Adrenal gland (tissue), 12 donors: ENCODE results near the gene INO80D. TPM values are rescaled to one million over a fixed set of nuclear protein-coding genes. Genes with fewer than 3 reads are reported as not detected.
A peak's percentile ranks its signal among the peaks of the same experiment; 100 is the strongest.

ENCODE experiments used
- DNase-seq, 7 donors: peaks; one replicate each; pipeline ENCODE4 v3.0.0-alpha.2; 2019 to 2020
- H3K27ac ChIP-seq, 5 donors: fragments of 200-600 bp; sonication (generic) in 4 of 5; 1 replicate in 3 of 5; 2 replicates in 2 of 5; pipeline versions ENCODE4 v1.5.1 to v1.8.0; 2016 to 2020; ENCODE audit warnings: mild to moderate bottlenecking in 1 of 5
- H3K27me3 ChIP-seq: fragments of 200-600 bp; 2 replicates; pipeline ENCODE4 v1.8.0; 2021
- H3K36me3 ChIP-seq, 2 donors: fragments of 200-600 bp; replicated peaks in 1 of 2; 1 replicate in 1 of 2; 2 replicates in 1 of 2; pipeline versions ENCODE4 v1.5.1 to v1.8.0; 2018 to 2022
- H3K4me1 ChIP-seq, 2 donors: fragments of 200-600 bp; replicated peaks in 1 of 2; 1 replicate in 1 of 2; 2 replicates in 1 of 2; pipeline versions ENCODE4 v1.5.1 to v1.8.0; 2018 to 2021
- H3K4me3 ChIP-seq, 4 donors: fragments of 200-600 bp; sonication (generic) in 3 of 4; one replicate each; pipeline ENCODE4 v1.5.1; 2016 to 2018
- H3K9me3 ChIP-seq, 3 donors: fragments of 200-600 bp; sonication (generic) in 1 of 3; replicated peaks in 1 of 3; 1 replicate in 2 of 3; 2 replicates in 1 of 3; pipeline versions ENCODE4 v1.5.1 to v1.8.0; 2016 to 2021
- CTCF ChIP-seq, 6 experiments: fragments of 450-650 bp in 4 of 6; fragments of 200-600 bp in 2 of 6; sonication (generic) in 1 of 6; IDR thresholded peaks; 1 replicate in 5 of 6; 2 replicates in 1 of 6; pipeline versions ENCODE4 v1.5.1 to v1.8.0; 2016 to 2021; ENCODE audit warnings: antibody characterized with exemption in 6 of 6, mild to moderate bottlenecking in 2 of 6, moderate library complexity in 1 of 6
- POLR2A ChIP-seq, 2 donors: fragments of 450-650 bp; IDR thresholded peaks; one replicate each; pipeline ENCODE4 v1.6.1; 2017; ENCODE audit warnings: antibody characterized with exemption in 2 of 2, mild to moderate bottlenecking in 2 of 2, moderate library complexity in 1 of 2
- WGBS, 4 donors: extraction: QIAGEN DNeasy Blood & Tissue Kit in 2 of 4; methylation state at CpG; one replicate each; pipeline versions ENCODE4 v1.1.5 to v1.1.7; 2013 to 2017; 5-methylcytosine and 5-hydroxymethylcytosine counted together
- intact Hi-C, 2 donors: fragments of 100-400 bp; cut with DNase I; formaldehyde crosslinking; loops; one replicate each; pipeline versions ENCODE4 v1.14.1 to v1.15.0; 2022 to 2023
- polyA plus RNA-seq, 3 donors: library from polyadenylated mRNA; stranded (reverse); fragments of 200-250 nt in 2 of 3; fragments of 350-450 nt in 1 of 3; fragmentation: Illumina TruSeq in 1 of 3; extraction: RNeasy Lipid Tissue Mini Kit (QIAGEN cat#74804) in 1 of 3; gene quantifications; one replicate each; pipeline ENCODE4 v1.2.3, GENCODE V29; 2013 to 2014
- total RNA-seq, 9 donors: library from RNA; depleted of rRNA in 4 of 9; stranded (reverse); fragments of >200 nt in 4 of 9; fragments of 120-200 nt in 1 of 9; fragmentation: NEBNext Ultra II Directional in 1 of 9; extraction: Animal tissue kit (Norgen Biotek cat#: 25700) in 1 of 9; gene quantifications; one replicate each; pipeline versions ENCODE4 v1.1.0 to v1.2.4, GENCODE V29; 2013 to 2023
- donor health status: healthy with polysubstance abuse.
- donor health status: Bipolar disorder and iron deficiency.
- donor health status: DM: yes; HTN: yes; CAD: no.
- donor health status: DM: no; HTN: no; CAD: no.
- donor health status: DM: no; HTN: no; CAD: no.
- donor health status: DM: yes; HTN: yes; CAD: no.

Gene INO80D
- total and polyA plus RNA-seq, 12 donors = 2.7 to 24.6 (median 14.1) TPM

GRCh38 chr2:206086716-206087350 lies 859 bp upstream of the INO80D start:
- Histone ChIP-seq H3K27me3 (no peaks in the 10 kb centered on the region), H3K4me1 (peaks cover 4 to 31% of the 10 kb centered on the region in 2 donors), H3K36me3 (peaks cover 0 to 4% of the 10 kb centered on the region in 2 donors), H3K4me3 (peak overlapping the region in 2 of 4 donors; percentile 90 to 91), H3K9me3 (no peaks in the 10 kb centered on the region), H3K27ac (peak overlapping the region; percentile 47 to 100 (median 98))
- no peak for TF ChIP-seq POLR2A (IDR thresholded peaks at IDR 0.05)
- no peak for TF ChIP-seq CTCF (IDR thresholded peaks at IDR 0.05)
- 1 to 5% (median 1%) methylated on average over 4 of the region's 4 CpGs for WGBS, 4 donors
- no peak for DNase-seq
- intact Hi-C loops = loop anchor here in 1 of 2 donors (10.0 kb wide), 1 partner anchor 62 kb away; no protein-coding TSS in a partner anchor

GRCh38 chr2:206084870-206085741 lies 868 bp downstream of the INO80D start:
- Histone ChIP-seq H3K4me3 (peak overlapping the region; percentile 75 to 91 (median 88)), H3K27me3 (no peaks in the 10 kb centered on the region), H3K4me1 (peaks cover 4 to 40% of the 10 kb centered on the region in 2 donors), H3K9me3 (no peaks in the 10 kb centered on the region), H3K27ac (peak overlapping the region; percentile 87 to 100 (median 98)), H3K36me3 (no peaks in the 10 kb centered on the region)
- 0 to 1% (median 0%) methylated on average over 4 to 85 of the region's 88 CpGs; no CpG with 5 or more reads in 1 of the 4 donors for WGBS, 4 donors
- intact Hi-C loops = loop anchor here in 1 of 2 donors (10.0 kb wide), 1 partner anchor 60 kb away; no protein-coding TSS in a partner anchor
- TF ChIP-seq POLR2A (IDR thresholded peaks at IDR 0.05) = no peak
- TF ChIP-seq CTCF (IDR thresholded peaks at IDR 0.05) = no peak
- peak in 6 of 7 donors; percentile 27 to 48 (median 40) for DNase-seq

- DNase-seq = peak; percentile 78 to 89 (median 86)
- Histone ChIP-seq H3K4me1 (peaks cover 4 to 46% of the 10 kb centered on the region in 2 donors), H3K9me3 (no peaks in the 10 kb centered on the region), H3K27me3 (no peaks in the 10 kb centered on the region), H3K36me3 (no peaks in the 10 kb centered on the region), H3K27ac (peak overlapping the region; percentile 80 to 99 (median 98)), H3K4me3 (peak overlapping the region in 3 of 4 donors; percentile 3 to 91 (median 90))
- whole genome bisulfite sequencing, 4 donors = 0% methylated on average over 10 of the region's 10 CpGs
- intact Hi-C loops = loop anchor here in 1 of 2 donors (10.0 kb wide), 1 partner anchor 60 kb away; no protein-coding TSS in a partner anchor
- TF ChIP-seq POLR2A (IDR thresholded peaks at IDR 0.05) (peak; percentile 68 to 91), CTCF (IDR thresholded peaks at IDR 0.05) (peak in 3 of 6 experiments; percentile 9 to 15 (median 9))
These were observed 1.5 kb downstream of the INO80D start for GRCh38 chr2:206084439-206084869.
